Panc1 (cell line): ENCODE measurements around the gene HDGFL1. TPM values are rescaled to one million over a fixed set of nuclear protein-coding genes. Genes with fewer than 3 reads are reported as not detected.

ENCODE experiments used
- ATAC-seq: fragments of 200-7000 bp; cut with Tn5 transposase; 2 replicates; pipeline ENCODE4 v1.9.1; 2020; ENCODE audit warnings: mild to moderate bottlenecking, moderate library complexity
- BruUV-seq: library from RNA; stranded (reverse); fragments of 400-500 nt; replicated peaks from 2 replicates; lab custom pipeline; 2021; lab: Mats Ljungman, UMichigan
- CTCF ChIA-PET: fragments of 300-600 bp; sonication (Branson Sonifier 250); formaldehyde crosslinking; loops from one replicate; lab custom pipeline; 2022; ENCODE audit warnings: antibody characterized with exemption; lab: Charles Lee
- POLR2A ChIA-PET: fragments of 300-600 bp; sonication (Branson Sonifier 250); formaldehyde crosslinking; loops from one replicate; lab custom pipeline; 2022; ENCODE audit warnings: antibody characterized with exemption; lab: Charles Lee
- DNase-seq: peaks from one replicate; pipeline ENCODE4 v3.0.0-alpha.2; 2010; ENCODE audit warnings: low read depth, low spot score
- H3K27ac ChIP-seq: 2 replicates; pipeline ENCODE4 v1.5.1; 2011; ENCODE audit warnings: mild to moderate bottlenecking, low read length, inconsistent platforms
- H3K27me3 ChIP-seq: fragments of 200-500 bp; sonication (Bioruptor generic); 2 replicates; pipeline ENCODE4 v1.6.0; 2014; ENCODE audit warnings: low read length, inconsistent platforms; ENCODE audit not compliant: control insufficient read depth, insufficient read depth
- H3K36me3 ChIP-seq: fragments of 200-500 bp; sonication (Bioruptor generic); 2 replicates; pipeline ENCODE4 v1.5.1; 2014; ENCODE audit warnings: inconsistent platforms, mild to moderate bottlenecking, low read length, moderate library complexity; ENCODE audit not compliant: control insufficient read depth, insufficient read depth
- H3K4me1 ChIP-seq: 2 replicates; pipeline ENCODE4 v1.5.1; 2011; ENCODE audit warnings: inconsistent platforms, mild to moderate bottlenecking, low read length, moderate library complexity; ENCODE audit not compliant: control insufficient read depth, insufficient read depth
- H3K4me3 ChIP-seq, 2 experiments: 2 replicates each; pipeline ENCODE4 v1.5.1; 2011 to 2012; ENCODE audit warnings: low read depth in 2 of 2, low read length in 2 of 2, mild to moderate bottlenecking in 2 of 2, inconsistent platforms in 1 of 2, moderate library complexity in 1 of 2
- H3K9me3 ChIP-seq: fragments of 200-500 bp; sonication (Bioruptor generic); 2 replicates; pipeline ENCODE4 v1.5.1; 2014; ENCODE audit warnings: low read depth, mild to moderate bottlenecking, inconsistent platforms, low read length, moderate library complexity; ENCODE audit not compliant: control insufficient read depth, insufficient read depth
- POLR2AphosphoS5 ChIP-seq: IDR thresholded peaks from 2 replicates; pipeline ENCODE4 v1.6.1; 2012; ENCODE audit warnings: mild to moderate bottlenecking, low read depth, low read length, moderate library complexity
- SIN3A ChIP-seq: IDR thresholded peaks from 2 replicates; pipeline ENCODE4 v1.6.1; 2012; ENCODE audit warnings: low read depth, mild to moderate bottlenecking, low read length, moderate library complexity, borderline replicate concordance; ENCODE audit not compliant: insufficient read depth
- TCF7L2 ChIP-seq: IDR thresholded peaks from 2 replicates; pipeline ENCODE4 v1.6.1; 2011; ENCODE audit warnings: mild to moderate bottlenecking, low read depth, low read length, inconsistent platforms
- in situ Hi-C: cut with HindIII; loops from 2 replicates; pipeline ENCODE4 v1.10.0; 2016; ENCODE audit warnings: low sequenced_read_pairs, low pct_unique_long_range_greater_than_20kb
- intact Hi-C: fragments of 100-400 bp; cut with micrococcal nuclease; formaldehyde crosslinking; loops from one replicate; pipeline ENCODE4 v1.10.0; 2022; ENCODE audit not compliant: unreplicated experiment
- total RNA-seq: library from RNA; stranded (reverse); gene quantifications from one replicate; pipeline ENCODE4 v1.2.1, GENCODE V29; 2021; ENCODE audit not compliant: unreplicated experiment
- TF ChIP-seq, protein P1 (sequence below): fragments of 450-650 bp; IDR thresholded peaks from 2 replicates; pipeline ENCODE4 v1.5.1; 2017; ENCODE audit warnings: mild to moderate bottlenecking
- TF ChIP-seq, protein P2 (sequence below), 2 experiments: IDR thresholded peaks; 2 replicates each; pipeline ENCODE4 v1.6.1; 2011 to 2012; ENCODE audit warnings: low read depth in 2 of 2, control low read depth in 1 of 2, low read length in 1 of 2, mild to moderate bottlenecking in 1 of 2, moderate library complexity in 1 of 2; ENCODE audit not compliant: insufficient read depth in 1 of 2

HDGFL1 gene
- total RNA-seq, 1 experiment from 2014 or later, result not detected

DNA sequence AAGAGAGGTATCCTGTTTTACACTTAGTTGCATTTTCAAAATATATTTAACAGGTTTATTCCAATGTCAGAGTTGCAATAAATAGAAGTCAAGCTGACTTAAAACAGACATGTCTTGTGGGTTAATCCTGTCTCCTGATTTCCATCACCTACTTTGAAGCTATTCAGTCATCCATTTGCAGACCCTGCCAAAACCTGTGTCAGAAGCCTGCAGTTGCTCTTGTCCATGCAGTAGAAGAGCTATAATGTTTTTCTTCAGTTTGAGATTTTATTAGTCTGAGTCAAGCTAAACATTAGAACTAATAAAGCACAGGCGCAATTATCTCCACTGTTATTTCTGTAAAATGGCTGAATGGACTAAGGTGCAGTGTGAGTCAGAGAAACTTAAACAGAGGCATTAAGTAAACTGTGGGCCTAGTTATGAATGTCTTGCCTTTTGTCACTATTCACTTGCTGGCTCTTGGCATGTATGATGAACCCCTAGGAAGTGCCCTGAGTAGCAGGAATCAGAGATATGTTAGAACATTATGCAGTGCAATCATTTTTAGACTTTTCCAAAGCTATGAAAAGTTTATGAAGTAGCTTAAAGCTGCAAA, 11.0 kb upstream of the HDGFL1 start:
- DNase-seq, result no peak

DNA sequence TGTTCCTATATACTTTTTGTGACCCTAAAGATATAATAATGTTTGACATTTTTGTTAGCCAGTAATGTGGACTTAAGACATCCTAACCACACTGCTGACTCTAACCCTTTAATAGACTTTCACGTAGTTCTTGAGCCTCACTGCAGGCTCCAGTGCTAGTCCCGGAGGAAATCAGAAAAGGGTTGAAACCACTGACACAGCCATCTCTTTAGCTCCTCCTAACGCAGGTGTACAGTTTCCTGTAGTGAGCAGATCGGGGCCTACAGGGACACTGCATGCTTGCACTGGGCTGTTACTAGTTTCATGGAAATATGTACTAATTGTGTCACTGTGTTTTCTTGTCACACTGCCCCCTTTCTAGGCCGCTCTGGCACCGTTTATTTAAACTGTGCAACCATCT, 512 bp upstream of the HDGFL1 start:
- H3K27ac ChIP-seq, result no peak overlapping the region
- in situ Hi-C loops, result no loop called here

More for the DNA sequence above, 11.0 kb upstream of the HDGFL1 start:
- intact Hi-C loops, result no loop called here
- Histone ChIP-seq H3K4me3 (no peak overlapping the region), H3K27me3 (no peaks in the 10 kb centered on the region), H3K36me3 (no peaks in the 10 kb centered on the region), H3K9me3 (no peaks in the 10 kb centered on the region), H3K27ac (no peak overlapping the region), H3K4me1 (no peaks in the 10 kb centered on the region)
- ChIA-PET POLR2A (no interaction called here), CTCF (no interaction called here)
- in situ Hi-C loops, result no loop called here
- no TSS peak for BruUV-seq
- peak; percentile 71; the same call in 1 of the 2 replicates for ATAC-seq
- TF ChIP-seq SIN3A (no peak), TCF7L2 (peak; percentile 61)
- TF ChIP-seq, protein P1, sequence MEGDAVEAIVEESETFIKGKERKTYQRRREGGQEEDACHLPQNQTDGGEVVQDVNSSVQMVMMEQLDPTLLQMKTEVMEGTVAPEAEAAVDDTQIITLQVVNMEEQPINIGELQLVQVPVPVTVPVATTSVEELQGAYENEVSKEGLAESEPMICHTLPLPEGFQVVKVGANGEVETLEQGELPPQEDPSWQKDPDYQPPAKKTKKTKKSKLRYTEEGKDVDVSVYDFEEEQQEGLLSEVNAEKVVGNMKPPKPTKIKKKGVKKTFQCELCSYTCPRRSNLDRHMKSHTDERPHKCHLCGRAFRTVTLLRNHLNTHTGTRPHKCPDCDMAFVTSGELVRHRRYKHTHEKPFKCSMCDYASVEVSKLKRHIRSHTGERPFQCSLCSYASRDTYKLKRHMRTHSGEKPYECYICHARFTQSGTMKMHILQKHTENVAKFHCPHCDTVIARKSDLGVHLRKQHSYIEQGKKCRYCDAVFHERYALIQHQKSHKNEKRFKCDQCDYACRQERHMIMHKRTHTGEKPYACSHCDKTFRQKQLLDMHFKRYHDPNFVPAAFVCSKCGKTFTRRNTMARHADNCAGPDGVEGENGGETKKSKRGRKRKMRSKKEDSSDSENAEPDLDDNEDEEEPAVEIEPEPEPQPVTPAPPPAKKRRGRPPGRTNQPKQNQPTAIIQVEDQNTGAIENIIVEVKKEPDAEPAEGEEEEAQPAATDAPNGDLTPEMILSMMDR, result no peak

More for the DNA sequence above, 512 bp upstream of the HDGFL1 start:
- TF ChIP-seq SIN3A, result no peak
- TF ChIP-seq TCF7L2, result no peak
- TF ChIP-seq POLR2AphosphoS5, result no peak
- TF ChIP-seq, protein P1, result no peak
- TF ChIP-seq, protein P2, sequence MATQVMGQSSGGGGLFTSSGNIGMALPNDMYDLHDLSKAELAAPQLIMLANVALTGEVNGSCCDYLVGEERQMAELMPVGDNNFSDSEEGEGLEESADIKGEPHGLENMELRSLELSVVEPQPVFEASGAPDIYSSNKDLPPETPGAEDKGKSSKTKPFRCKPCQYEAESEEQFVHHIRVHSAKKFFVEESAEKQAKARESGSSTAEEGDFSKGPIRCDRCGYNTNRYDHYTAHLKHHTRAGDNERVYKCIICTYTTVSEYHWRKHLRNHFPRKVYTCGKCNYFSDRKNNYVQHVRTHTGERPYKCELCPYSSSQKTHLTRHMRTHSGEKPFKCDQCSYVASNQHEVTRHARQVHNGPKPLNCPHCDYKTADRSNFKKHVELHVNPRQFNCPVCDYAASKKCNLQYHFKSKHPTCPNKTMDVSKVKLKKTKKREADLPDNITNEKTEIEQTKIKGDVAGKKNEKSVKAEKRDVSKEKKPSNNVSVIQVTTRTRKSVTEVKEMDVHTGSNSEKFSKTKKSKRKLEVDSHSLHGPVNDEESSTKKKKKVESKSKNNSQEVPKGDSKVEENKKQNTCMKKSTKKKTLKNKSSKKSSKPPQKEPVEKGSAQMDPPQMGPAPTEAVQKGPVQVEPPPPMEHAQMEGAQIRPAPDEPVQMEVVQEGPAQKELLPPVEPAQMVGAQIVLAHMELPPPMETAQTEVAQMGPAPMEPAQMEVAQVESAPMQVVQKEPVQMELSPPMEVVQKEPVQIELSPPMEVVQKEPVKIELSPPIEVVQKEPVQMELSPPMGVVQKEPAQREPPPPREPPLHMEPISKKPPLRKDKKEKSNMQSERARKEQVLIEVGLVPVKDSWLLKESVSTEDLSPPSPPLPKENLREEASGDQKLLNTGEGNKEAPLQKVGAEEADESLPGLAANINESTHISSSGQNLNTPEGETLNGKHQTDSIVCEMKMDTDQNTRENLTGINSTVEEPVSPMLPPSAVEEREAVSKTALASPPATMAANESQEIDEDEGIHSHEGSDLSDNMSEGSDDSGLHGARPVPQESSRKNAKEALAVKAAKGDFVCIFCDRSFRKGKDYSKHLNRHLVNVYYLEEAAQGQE (IDR thresholded peaks at IDR 0.05; ENCODE audit: insufficient read depth in 1 of 2, low read depth in 2 of 2, low read length in 1 of 2), result no peak
- no peak for ATAC-seq
- BruUV-seq, result no TSS peak
- Histone ChIP-seq H3K4me1 (no peaks in the 10 kb centered on the region), H3K9me3 (no peaks in the 10 kb centered on the region), H3K4me3 (no peak overlapping the region), H3K36me3 (no peaks in the 10 kb centered on the region), H3K27me3 (no peaks in the 10 kb centered on the region)
- no peak for DNase-seq
- POLR2A ChIA-PET, result no interaction called here
- CTCF ChIA-PET, result no interaction called here
- intact Hi-C loops, result no loop called here
